GM13976 (cell line): ENCODE data around the gene LRMDA.

ENCODE experiments used
- DNase-seq: peaks from one replicate; pipeline ENCODE4 v3.0.0; 2012; ENCODE audit warnings: low spot score
- CTCF ChIP-seq: IDR thresholded peaks from 2 replicates; pipeline ENCODE4 v1.5.1; 2012; ENCODE audit warnings: borderline replicate concordance, mild to moderate bottlenecking; ENCODE audit not compliant: insufficient read depth; ENCODE audit errors: extremely low read depth, missing control alignments, control extremely low read depth
- in situ Hi-C: fragments of 300-500 bp; cut with MboI; formaldehyde crosslinking; loops from one replicate; pipeline ENCODE4 v1.12.0; 2022; ENCODE audit warnings: low sequenced_read_pairs, mixed read lengths, inconsistent platforms; ENCODE audit not compliant: unreplicated experiment

Gene LRMDA

DNA sequence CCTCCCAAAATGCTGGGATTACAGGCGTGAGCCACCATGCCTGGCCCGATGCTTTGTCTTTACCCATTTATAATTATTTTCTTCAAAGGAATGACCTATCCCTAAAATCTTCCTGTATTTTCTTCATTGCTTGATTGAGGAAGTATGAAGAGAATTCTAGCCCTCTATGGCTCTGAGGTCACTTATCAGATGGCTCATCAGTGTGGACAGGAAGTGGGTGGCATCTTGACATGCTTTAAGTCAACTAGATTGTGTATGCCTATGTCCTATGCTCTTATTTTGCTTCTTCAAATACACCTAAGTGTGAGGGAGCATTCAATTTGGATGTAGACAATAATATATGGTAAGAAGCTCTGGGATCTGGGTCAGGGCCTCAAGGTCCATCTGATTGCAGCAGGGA, 1020.5 kb downstream of the LRMDA start:
- no peak for DNase-seq
- in situ Hi-C loops: no loop called here
- TF ChIP-seq CTCF: no peak

- in situ Hi-C loops: no loop called here
- TF ChIP-seq CTCF: no peak
- no peak for DNase-seq
Observed at GRCh38 chr10:76453332-76453731, 1021.9 kb downstream of the LRMDA start.

DNA sequence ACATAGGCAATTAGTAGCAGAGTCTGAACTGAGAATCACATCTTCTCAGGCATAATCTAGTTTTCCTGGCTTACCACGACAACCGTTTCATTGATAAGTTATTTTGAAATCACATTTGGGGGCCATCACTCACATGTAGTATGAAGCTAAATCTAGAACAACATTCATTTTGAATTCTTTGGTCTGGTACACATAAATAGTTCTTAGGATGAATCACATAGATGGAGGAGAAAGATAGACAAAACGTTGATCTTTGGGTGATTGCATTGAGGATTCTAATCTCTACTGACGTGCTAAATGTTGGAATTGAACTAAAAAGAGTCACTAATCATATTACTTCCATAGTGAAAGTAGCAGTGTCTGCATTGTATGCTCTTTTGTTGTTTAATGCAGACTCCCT, 1022.6 kb downstream of the LRMDA start:
- TF ChIP-seq CTCF: no peak
- no peak for DNase-seq
- in situ Hi-C loops: no loop called here

DNA sequence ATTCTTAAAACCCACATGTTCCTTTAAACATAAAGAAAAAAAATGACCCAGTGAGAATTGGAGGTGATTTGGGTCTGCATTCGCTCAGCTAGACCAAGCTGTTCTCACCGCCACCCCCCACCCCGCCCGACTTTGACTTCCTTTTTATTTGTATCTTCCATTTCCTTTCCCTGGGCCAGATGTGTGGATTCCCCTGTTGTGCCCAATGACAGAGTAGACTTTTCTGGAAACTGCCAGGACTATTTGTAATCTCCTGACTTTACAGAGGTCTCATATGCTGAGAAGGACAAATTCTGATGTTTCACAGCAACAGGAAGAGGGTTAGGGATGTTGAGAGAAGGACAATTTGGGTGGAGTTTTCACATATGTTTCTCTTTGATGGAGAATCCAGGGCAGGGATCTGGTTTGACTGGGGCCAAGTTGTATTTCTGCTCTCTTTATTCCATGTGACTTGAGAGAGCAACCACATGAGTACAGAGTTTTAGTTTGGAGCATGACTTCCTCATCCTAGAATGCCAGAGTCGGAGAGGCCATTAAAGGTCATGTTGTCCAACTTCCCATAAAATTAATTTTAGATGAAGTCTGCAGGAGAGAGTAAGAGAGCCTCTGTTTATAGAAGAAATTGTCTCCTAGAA, 1023.2 kb downstream of the LRMDA start:
- TF ChIP-seq CTCF: no peak
- in situ Hi-C loops: no loop called here
- DNase-seq: no peak

- no peak for DNase-seq
- no peak for TF ChIP-seq CTCF
- in situ Hi-C loops: no loop called here
Observed at GRCh38 chr10:76456197-76456596, 1024.8 kb downstream of the LRMDA start.

- no peak for DNase-seq
- no peak for TF ChIP-seq CTCF
- in situ Hi-C loops: no loop called here
Observed at GRCh38 chr10:76459016-76459730, 1027.7 kb downstream of the LRMDA start.
